Liver (tissue), 9 donors: ENCODE results near the gene TMEM44. TPM values are rescaled to one million over a fixed set of nuclear protein-coding genes. Genes with fewer than 3 reads are reported as not detected.

Experiments
- DNase-seq: peaks from one replicate; pipeline ENCODE4 v3.0.0-alpha.2; 2017; ENCODE audit warnings: low spot score
- H3K27ac ChIP-seq, 2 donors: one replicate each; pipeline ENCODE4 v1.7.0; 2013; ENCODE audit warnings: inconsistent platforms in 2 of 2, low read length in 2 of 2, control low read depth in 1 of 2, low read depth in 1 of 2, mild to moderate bottlenecking in 1 of 2
- H3K27me3 ChIP-seq, 4 donors: one replicate each; pipeline versions ENCODE4 v1.6.1 to v1.7.0; 2013; ENCODE audit warnings: low read length in 3 of 4, inconsistent platforms in 1 of 4, mild to moderate bottlenecking in 1 of 4, moderate library complexity in 1 of 4; ENCODE audit not compliant: control insufficient read depth in 4 of 4, insufficient read depth in 4 of 4
- H3K36me3 ChIP-seq, 4 donors: one replicate each; pipeline versions ENCODE4 v1.6.1 to v1.7.0; 2013; ENCODE audit warnings: low read length in 3 of 4, mild to moderate bottlenecking in 3 of 4, low read depth in 1 of 4, moderate library complexity in 1 of 4; ENCODE audit not compliant: control insufficient read depth in 4 of 4, insufficient read depth in 3 of 4
- H3K4me1 ChIP-seq, 4 donors: one replicate each; pipeline versions ENCODE4 v1.6.1 to v1.7.0; 2013; ENCODE audit warnings: low read length in 3 of 4, mild to moderate bottlenecking in 3 of 4, moderate library complexity in 1 of 4; ENCODE audit not compliant: control insufficient read depth in 4 of 4, insufficient read depth in 4 of 4
- H3K4me3 ChIP-seq, 3 donors: one replicate each; pipeline versions ENCODE4 v1.6.1 to v1.7.0; 2013; ENCODE audit warnings: low read length in 3 of 3, control low read depth in 1 of 3, low read depth in 1 of 3, mild to moderate bottlenecking in 1 of 3
- H3K9ac ChIP-seq, 2 donors: one replicate each; pipeline ENCODE4 v1.7.0; 2013; ENCODE audit warnings: low read length in 2 of 2, mild to moderate bottlenecking in 2 of 2, moderate library complexity in 2 of 2, control low read depth in 1 of 2, low read depth in 1 of 2
- H3K9me3 ChIP-seq, 4 donors: one replicate each; pipeline versions ENCODE4 v1.6.1 to v1.7.0; 2013; ENCODE audit warnings: low read length in 3 of 4; ENCODE audit not compliant: control insufficient read depth in 4 of 4
- EGR1 ChIP-seq, 2 donors: IDR thresholded peaks; 2 replicates each; pipeline ENCODE4 v1.6.1; 2016 to 2018; ENCODE audit warnings: antibody characterized with exemption in 2 of 2, low read depth in 2 of 2
- FOXA1 ChIP-seq: IDR thresholded peaks from 2 replicates; pipeline ENCODE4 v1.6.1; 2016; ENCODE audit warnings: antibody characterized with exemption
- GABPA ChIP-seq, 2 donors: IDR thresholded peaks in 1 of 2; conservative IDR thresholded peaks in 1 of 2; 2 replicates each; pipeline ENCODE4 v1.6.1; 2016; ENCODE audit warnings: antibody characterized with exemption in 2 of 2, mild to moderate bottlenecking in 1 of 2, moderate library complexity in 1 of 2
- HNF4G ChIP-seq: IDR thresholded peaks from 2 replicates; pipeline ENCODE4 v1.6.1; 2016; ENCODE audit warnings: antibody characterized with exemption
- JUND ChIP-seq, 2 donors: IDR thresholded peaks; 2 replicates each; pipeline ENCODE4 v1.6.1; 2016; ENCODE audit warnings: antibody characterized with exemption in 2 of 2
- NR2F2 ChIP-seq: IDR thresholded peaks from 2 replicates; pipeline ENCODE4 v1.6.1; 2016; ENCODE audit warnings: antibody characterized with exemption
- RAD21 ChIP-seq, 2 donors: IDR thresholded peaks; 2 replicates each; pipeline ENCODE4 v1.6.1; 2016; ENCODE audit warnings: antibody characterized with exemption in 2 of 2, mild to moderate bottlenecking in 2 of 2
- RXRA ChIP-seq, 2 donors: IDR thresholded peaks; 2 replicates each; pipeline ENCODE4 v1.6.1; 2017 to 2018; ENCODE audit warnings: antibody characterized with exemption in 2 of 2, mild to moderate bottlenecking in 1 of 2
- SP1 ChIP-seq: IDR thresholded peaks from 2 replicates; pipeline ENCODE4 v1.6.1; 2018; ENCODE audit warnings: antibody characterized with exemption, mild to moderate bottlenecking
- WGBS: extraction: QIAGEN DNeasy Blood & Tissue Kit; methylation state at CpG from one replicate; pipeline ENCODE4 v1.1.7; 2013; 5-methylcytosine and 5-hydroxymethylcytosine counted together
- polyA plus RNA-seq, 2 donors: library from polyadenylated mRNA; stranded (reverse) in 1 of 2; unstranded in 1 of 2; fragments of 200-250 nt in 1 of 2; fragments of >200 nt in 1 of 2; fragmentation: Nextera tagmentation in 1 of 2; extraction: Ambion mirVana in 1 of 2; gene quantifications; one replicate each; pipeline versions ENCODE4 v1.2.1 to v1.2.3, GENCODE V29; 2013 to 2015
- total RNA-seq, 2 donors: library from RNA; depleted of rRNA; stranded (reverse); fragments of >200 nt; gene quantifications; one replicate each; pipeline ENCODE4 v1.2.3, GENCODE V29; 2014
- TF ChIP-seq, protein P1 (sequence below): IDR thresholded peaks from 2 replicates; pipeline ENCODE4 v1.6.1; 2016; ENCODE audit warnings: antibody characterized with exemption
- TF ChIP-seq, protein P2 (sequence below): IDR thresholded peaks from 2 replicates; pipeline ENCODE4 v1.6.1; 2016; ENCODE audit warnings: antibody characterized with exemption, mild to moderate bottlenecking
- TF ChIP-seq, protein P3 (sequence below): fragments of 150-350 bp; IDR thresholded peaks from 2 replicates; pipeline ENCODE4 v1.5.1; 2017; ENCODE audit warnings: improper control_type of control experiment, low read depth, low read length; ENCODE audit not compliant: missing input control
- donor health status: healthy.
- donor health status: healthy.
- donor health status: healthy.
- donor health status: healthy.
- donor health status: healthy.

TMEM44 gene
- total and polyA plus RNA-seq, 4 donors = 1.8 to 5.0 (median 3.2) TPM

DNA sequence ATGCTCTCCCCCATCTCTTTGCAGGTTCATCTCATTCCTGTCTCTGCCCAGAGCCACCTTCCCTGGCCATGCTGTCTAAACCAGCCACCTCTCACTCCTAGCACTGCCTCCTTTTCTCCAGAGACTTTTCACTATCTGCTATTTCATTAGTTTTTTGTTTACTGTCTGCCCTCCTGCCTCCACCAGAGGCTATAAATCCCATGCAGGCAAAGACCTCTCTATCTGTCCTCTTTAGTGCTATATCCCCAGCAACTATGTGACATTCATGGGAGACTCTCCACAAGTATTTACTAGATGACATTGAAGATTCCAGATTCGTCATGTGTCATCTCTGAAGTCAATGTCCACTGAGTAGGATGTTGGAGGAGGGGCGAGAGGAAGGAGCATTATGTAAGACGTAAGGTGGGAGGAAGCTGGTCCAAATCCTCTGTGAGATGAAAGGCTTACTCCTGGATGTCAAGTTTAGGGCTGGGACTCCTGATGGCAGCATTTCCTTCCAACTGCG is 49.0 kb upstream of the TMEM44 start:
- H3K27ac ChIP-seq = no peak overlapping the region
- no peaks in the 10 kb centered on the region for H3K27me3 ChIP-seq
- DNase-seq = no peak
- no peaks in the 10 kb centered on the region for H3K36me3 ChIP-seq
- H3K9ac ChIP-seq = no peak overlapping the region
- H3K4me1 ChIP-seq = peaks cover 12 to 24% (median 17%) of the 10 kb centered on the region in 4 donors
- no peaks in the 10 kb centered on the region for H3K9me3 ChIP-seq
- WGBS = 23% methylated on average over 4 of the region's 4 CpGs
- TF ChIP-seq, protein P1, sequence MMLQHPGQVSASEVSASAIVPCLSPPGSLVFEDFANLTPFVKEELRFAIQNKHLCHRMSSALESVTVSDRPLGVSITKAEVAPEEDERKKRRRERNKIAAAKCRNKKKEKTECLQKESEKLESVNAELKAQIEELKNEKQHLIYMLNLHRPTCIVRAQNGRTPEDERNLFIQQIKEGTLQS = no peak
- TF ChIP-seq RAD21 (IDR thresholded peaks at IDR 0.05) = no peak
- H3K4me3 ChIP-seq = no peak overlapping the region

DNA sequence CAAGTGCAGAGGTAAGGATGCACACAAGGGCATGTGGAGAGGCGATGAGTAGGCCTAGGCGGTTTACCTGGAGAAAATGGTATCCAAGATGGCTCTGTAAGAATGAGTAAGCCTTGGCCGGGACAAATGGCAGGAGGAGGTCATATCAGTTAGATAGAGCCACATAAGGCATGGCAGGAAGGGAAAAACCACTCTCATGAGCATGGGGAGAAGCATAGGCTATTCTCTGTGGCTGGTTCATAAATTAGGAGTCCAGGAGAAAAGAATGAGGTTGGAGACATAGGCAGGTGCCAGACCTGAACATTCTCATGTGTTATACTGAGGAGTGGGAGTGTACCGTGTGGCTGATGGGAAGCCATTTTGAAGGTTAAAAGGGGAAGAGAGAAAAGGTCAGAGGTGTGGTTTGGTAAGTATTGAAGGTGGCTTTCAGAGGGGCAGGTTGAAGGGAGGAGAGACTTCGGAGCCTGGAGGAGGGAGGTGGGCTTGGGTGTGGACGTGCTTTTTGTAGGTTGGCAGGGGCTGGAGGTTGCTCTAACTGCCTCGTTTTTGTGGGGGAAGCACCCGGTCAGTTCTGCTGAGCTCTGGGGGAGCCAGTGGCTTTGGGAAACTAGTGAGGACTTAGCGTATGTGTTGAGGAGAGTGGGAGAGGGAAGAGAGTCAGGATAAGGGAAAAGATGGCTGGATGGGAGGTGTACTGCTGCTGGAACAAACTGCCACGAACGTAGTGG is 47.8 kb upstream of the TMEM44 start:
- no peaks in the 10 kb centered on the region for H3K27me3 ChIP-seq
- H3K4me1 ChIP-seq = peaks cover under 1 to 12% (median 5%) of the 10 kb centered on the region in 4 donors
- WGBS = 79% methylated on average over 11 of the region's 11 CpGs

DNA sequence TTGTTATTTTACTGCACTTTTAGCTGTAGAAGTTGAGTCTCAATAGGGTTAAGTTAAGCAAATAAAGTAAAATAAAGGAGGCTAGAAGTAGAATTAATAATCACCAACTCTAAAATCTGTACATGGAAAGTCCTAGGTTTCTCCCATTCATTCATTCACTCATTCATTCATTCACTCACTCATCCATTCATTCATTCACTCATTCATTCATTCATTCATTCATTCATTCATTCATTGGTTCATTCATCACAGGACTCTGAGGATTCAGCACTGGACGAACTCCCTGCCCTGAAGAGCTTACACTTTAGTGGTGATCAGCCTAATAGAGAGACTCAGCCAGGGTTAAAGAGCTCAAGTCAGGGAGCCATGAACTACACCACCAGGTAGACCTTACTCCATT is 43.3 kb upstream of the TMEM44 start:
- H3K27ac ChIP-seq = no peak overlapping the region
- H3K9me3 ChIP-seq = no peaks in the 10 kb centered on the region
- H3K27me3 ChIP-seq = no peaks in the 10 kb centered on the region
- 86% methylated on average over 1 of the region's 1 CpG for WGBS
- H3K36me3 ChIP-seq = no peaks in the 10 kb centered on the region
- no peak for DNase-seq
- H3K4me3 ChIP-seq = no peak overlapping the region
- H3K4me1 ChIP-seq = peaks cover 4 to 12% (median 10%) of the 10 kb centered on the region in 4 donors
- H3K9ac ChIP-seq = no peak overlapping the region
- TF ChIP-seq GABPA (IDR thresholded peaks at IDR 0.05 in 1 of 2, conservative IDR thresholded peaks at IDR 0.05 in 1 of 2) = no peak
- TF ChIP-seq, protein P2, sequence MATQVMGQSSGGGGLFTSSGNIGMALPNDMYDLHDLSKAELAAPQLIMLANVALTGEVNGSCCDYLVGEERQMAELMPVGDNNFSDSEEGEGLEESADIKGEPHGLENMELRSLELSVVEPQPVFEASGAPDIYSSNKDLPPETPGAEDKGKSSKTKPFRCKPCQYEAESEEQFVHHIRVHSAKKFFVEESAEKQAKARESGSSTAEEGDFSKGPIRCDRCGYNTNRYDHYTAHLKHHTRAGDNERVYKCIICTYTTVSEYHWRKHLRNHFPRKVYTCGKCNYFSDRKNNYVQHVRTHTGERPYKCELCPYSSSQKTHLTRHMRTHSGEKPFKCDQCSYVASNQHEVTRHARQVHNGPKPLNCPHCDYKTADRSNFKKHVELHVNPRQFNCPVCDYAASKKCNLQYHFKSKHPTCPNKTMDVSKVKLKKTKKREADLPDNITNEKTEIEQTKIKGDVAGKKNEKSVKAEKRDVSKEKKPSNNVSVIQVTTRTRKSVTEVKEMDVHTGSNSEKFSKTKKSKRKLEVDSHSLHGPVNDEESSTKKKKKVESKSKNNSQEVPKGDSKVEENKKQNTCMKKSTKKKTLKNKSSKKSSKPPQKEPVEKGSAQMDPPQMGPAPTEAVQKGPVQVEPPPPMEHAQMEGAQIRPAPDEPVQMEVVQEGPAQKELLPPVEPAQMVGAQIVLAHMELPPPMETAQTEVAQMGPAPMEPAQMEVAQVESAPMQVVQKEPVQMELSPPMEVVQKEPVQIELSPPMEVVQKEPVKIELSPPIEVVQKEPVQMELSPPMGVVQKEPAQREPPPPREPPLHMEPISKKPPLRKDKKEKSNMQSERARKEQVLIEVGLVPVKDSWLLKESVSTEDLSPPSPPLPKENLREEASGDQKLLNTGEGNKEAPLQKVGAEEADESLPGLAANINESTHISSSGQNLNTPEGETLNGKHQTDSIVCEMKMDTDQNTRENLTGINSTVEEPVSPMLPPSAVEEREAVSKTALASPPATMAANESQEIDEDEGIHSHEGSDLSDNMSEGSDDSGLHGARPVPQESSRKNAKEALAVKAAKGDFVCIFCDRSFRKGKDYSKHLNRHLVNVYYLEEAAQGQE = no peak
- TF ChIP-seq, protein P1 = no peak
- no peak for TF ChIP-seq RAD21 (IDR thresholded peaks at IDR 0.05)
- no peak for TF ChIP-seq FOXA1
- TF ChIP-seq EGR1 (IDR thresholded peaks at IDR 0.05; ENCODE audit: low read depth in 2 of 2) = no peak
- TF ChIP-seq, protein P3, sequence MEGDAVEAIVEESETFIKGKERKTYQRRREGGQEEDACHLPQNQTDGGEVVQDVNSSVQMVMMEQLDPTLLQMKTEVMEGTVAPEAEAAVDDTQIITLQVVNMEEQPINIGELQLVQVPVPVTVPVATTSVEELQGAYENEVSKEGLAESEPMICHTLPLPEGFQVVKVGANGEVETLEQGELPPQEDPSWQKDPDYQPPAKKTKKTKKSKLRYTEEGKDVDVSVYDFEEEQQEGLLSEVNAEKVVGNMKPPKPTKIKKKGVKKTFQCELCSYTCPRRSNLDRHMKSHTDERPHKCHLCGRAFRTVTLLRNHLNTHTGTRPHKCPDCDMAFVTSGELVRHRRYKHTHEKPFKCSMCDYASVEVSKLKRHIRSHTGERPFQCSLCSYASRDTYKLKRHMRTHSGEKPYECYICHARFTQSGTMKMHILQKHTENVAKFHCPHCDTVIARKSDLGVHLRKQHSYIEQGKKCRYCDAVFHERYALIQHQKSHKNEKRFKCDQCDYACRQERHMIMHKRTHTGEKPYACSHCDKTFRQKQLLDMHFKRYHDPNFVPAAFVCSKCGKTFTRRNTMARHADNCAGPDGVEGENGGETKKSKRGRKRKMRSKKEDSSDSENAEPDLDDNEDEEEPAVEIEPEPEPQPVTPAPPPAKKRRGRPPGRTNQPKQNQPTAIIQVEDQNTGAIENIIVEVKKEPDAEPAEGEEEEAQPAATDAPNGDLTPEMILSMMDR = no peak
- no peak for TF ChIP-seq SP1
- no peak for TF ChIP-seq NR2F2
- TF ChIP-seq RXRA (IDR thresholded peaks at IDR 0.05) = no peak
- no peak for TF ChIP-seq HNF4G

More for the DNA sequence above, 47.8 kb upstream of the TMEM44 start:
- Histone ChIP-seq H3K36me3 (no peaks in the 10 kb centered on the region), H3K9ac (no peak overlapping the region), H3K4me3 (no peak overlapping the region), H3K9me3 (no peaks in the 10 kb centered on the region), H3K27ac (no peak overlapping the region)
- TF ChIP-seq JUND (IDR thresholded peaks at IDR 0.05) = no peak
- TF ChIP-seq, protein P2 = no peak
- no peak for DNase-seq
